ENCODE measurements around the gene HHIPL1.
A peak's percentile ranks its signal among the peaks of the same experiment; 100 is the strongest.

Gene HHIPL1

DNA sequence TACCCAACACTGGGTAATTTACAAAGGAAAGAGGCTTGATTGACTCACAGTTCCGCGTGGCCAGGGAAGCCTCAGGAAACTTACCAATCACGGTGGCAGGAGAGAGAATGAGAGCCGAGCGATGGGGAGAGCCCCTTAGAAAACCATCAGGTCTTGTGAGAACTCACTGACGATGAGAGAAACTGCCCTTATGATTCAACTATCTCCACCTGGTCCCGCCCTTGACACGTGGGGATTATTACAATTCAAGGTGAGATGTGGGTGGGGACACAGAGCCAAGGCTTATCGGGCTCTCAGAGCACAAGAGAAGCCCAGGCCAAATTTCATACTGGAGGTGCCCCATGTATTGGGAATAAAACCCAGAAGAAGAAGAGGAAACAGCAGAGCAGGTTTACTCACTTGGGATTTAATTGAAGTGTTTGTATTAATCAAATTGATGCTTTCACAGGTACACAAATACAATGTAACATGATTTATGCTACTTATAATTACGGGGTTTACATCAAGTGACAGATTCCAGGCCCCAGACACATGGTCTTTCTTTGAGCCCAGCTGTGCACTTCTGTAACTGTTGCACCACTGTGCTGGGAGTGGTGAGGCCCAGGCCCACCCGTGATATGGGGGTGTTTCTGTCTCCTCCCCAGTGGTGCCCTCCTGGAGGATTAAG, 32.7 kb upstream of the HHIPL1 start:
- WGBS, 2 experiments (ENCODE audit: insufficient coverage in 2 of 2): 78 to 84% methylated on average over 7 to 9 of the region's 11 CpGs
- H3K9me3 ChIP-seq (ENCODE audit: control insufficient read depth, low read length): no peaks in the 10 kb centered on the region
- H3K4me1 ChIP-seq (ENCODE audit: control insufficient read depth, insufficient read depth, low read length, poor library complexity, severe bottlenecking): peaks cover 3% of the 10 kb centered on the region
- no peak overlapping the region for H3K27ac ChIP-seq (ENCODE audit: low read depth, low read length, severe bottlenecking)
- H3K4me3 ChIP-seq (ENCODE audit: extremely low read depth, insufficient read depth, low read length, poor library complexity, severe bottlenecking): no peak overlapping the region
- no peaks in the 10 kb centered on the region for H3K36me3 ChIP-seq (ENCODE audit: control insufficient read depth, insufficient read depth, low read length)

- H3K27ac ChIP-seq (ENCODE audit: low read depth, low read length, severe bottlenecking): no peak overlapping the region
- H3K4me3 ChIP-seq (ENCODE audit: extremely low read depth, insufficient read depth, low read length, poor library complexity, severe bottlenecking): no peak overlapping the region
- no peaks in the 10 kb centered on the region for H3K36me3 ChIP-seq (ENCODE audit: control insufficient read depth, insufficient read depth, low read length)
- no peaks in the 10 kb centered on the region for H3K9me3 ChIP-seq (ENCODE audit: control insufficient read depth, low read length)
- peaks cover 3% of the 10 kb centered on the region for H3K4me1 ChIP-seq (ENCODE audit: control insufficient read depth, insufficient read depth, low read length, poor library complexity, severe bottlenecking)
- WGBS, 2 experiments (ENCODE audit: insufficient coverage in 2 of 2): 68 to 82% methylated on average over 3 to 6 of the region's 8 CpGs
Measured at GRCh38 chr14:99612738-99613330, 32.1 kb upstream of the HHIPL1 start.

DNA sequence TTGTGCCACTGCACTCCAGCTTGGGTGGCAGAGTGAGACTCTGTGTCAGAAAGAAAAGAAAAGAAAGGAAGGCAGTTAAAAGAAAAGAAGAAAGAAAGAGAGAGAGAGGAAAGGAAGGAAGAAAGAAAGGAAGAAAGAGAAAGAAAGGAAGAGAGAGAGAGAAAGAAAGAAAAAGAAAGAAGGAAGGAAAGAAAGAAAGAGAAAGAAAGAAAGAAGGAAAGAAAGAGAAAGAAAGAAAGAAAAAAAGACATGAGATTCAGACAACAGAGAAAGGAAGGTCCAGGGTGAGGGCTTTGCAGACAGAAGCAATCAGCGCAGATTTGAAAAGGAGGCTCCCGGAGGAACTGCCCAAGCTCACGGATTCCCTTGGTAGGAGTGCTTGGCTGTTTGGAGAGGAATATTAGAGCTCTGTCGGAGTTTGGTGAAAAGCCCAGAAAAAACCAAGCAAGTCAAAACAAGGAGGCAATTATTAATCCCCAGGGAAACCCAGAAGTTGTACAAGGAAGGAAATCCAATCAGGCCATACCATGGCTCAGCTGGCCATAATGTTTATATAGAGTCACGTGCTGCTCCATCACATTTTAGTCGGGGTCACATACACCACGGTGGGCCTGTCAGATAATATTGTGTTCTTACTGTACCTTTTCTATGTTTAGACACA, 29.3 kb upstream of the HHIPL1 start:
- peaks cover 14% of the 10 kb centered on the region for H3K4me1 ChIP-seq (ENCODE audit: control insufficient read depth, insufficient read depth, low read length, poor library complexity, severe bottlenecking)
- no peak overlapping the region for H3K27ac ChIP-seq (ENCODE audit: low read depth, low read length, severe bottlenecking)
- H3K36me3 ChIP-seq (ENCODE audit: control insufficient read depth, insufficient read depth, low read length): no peaks in the 10 kb centered on the region

GRCh38 chr14:99616832-99617800, 27.8 kb upstream of the HHIPL1 start:
- Histone ChIP-seq H3K27ac (ENCODE audit: low read depth, low read length, severe bottlenecking) (no peak overlapping the region), H3K36me3 (ENCODE audit: control insufficient read depth, insufficient read depth, low read length) (no peaks in the 10 kb centered on the region), H3K9me3 (ENCODE audit: control insufficient read depth, low read length) (no peaks in the 10 kb centered on the region), H3K4me1 (ENCODE audit: control insufficient read depth, insufficient read depth, low read length, poor library complexity, severe bottlenecking) (peaks cover 14% of the 10 kb centered on the region), H3K4me3 (ENCODE audit: extremely low read depth, insufficient read depth, low read length, poor library complexity, severe bottlenecking) (no peak overlapping the region)
- 93% methylated on average over 11 to 12 of the region's 16 CpGs for WGBS, 2 experiments (ENCODE audit: insufficient coverage in 2 of 2)

More for the DNA sequence above, 29.3 kb upstream of the HHIPL1 start:
- 90 to 91% methylated on average over 4 to 6 of the region's 7 CpGs for WGBS, 2 experiments (ENCODE audit: insufficient coverage in 2 of 2)
- Histone ChIP-seq H3K9me3 (ENCODE audit: control insufficient read depth, low read length) (no peaks in the 10 kb centered on the region), H3K4me3 (ENCODE audit: extremely low read depth, insufficient read depth, low read length, poor library complexity, severe bottlenecking) (no peak overlapping the region)

GRCh38 chr14:99619835-99620834, 24.8 kb upstream of the HHIPL1 start:
- 55 to 73% methylated on average over 10 to 11 of the region's 13 CpGs for WGBS, 2 experiments (ENCODE audit: insufficient coverage in 2 of 2)
- H3K27ac ChIP-seq (ENCODE audit: low read depth, low read length, severe bottlenecking): peak overlapping the region; percentile 36
- H3K36me3 ChIP-seq (ENCODE audit: control insufficient read depth, insufficient read depth, low read length): no peaks in the 10 kb centered on the region
- H3K4me3 ChIP-seq (ENCODE audit: extremely low read depth, insufficient read depth, low read length, poor library complexity, severe bottlenecking): no peak overlapping the region
- H3K4me1 ChIP-seq (ENCODE audit: control insufficient read depth, insufficient read depth, low read length, poor library complexity, severe bottlenecking): peaks cover 11% of the 10 kb centered on the region
- no peaks in the 10 kb centered on the region for H3K9me3 ChIP-seq (ENCODE audit: control insufficient read depth, low read length)

DNA sequence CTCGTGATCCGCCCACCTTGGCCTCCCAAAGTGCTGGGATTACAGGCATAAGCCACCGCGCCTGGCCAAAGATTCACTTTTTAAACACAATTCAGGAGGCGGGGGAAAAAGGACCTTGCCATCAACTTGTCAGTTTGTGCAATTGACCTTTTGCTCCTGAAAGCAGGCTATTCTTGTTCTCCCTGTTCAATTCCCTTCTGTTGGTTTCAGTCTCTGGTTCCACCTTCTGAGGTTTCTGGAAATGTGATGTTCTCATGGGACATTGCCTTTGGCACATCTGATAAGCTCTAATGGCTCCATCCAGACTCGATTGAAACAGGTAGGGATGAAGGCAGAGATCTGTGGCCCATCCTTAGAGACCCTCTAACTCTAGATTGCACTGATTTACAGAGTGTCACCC, 23.0 kb upstream of the HHIPL1 start:
- 90 to 96% methylated on average over 6 of the region's 6 CpGs for WGBS, 2 experiments (ENCODE audit: insufficient coverage in 2 of 2)
- H3K4me1 ChIP-seq (ENCODE audit: control insufficient read depth, insufficient read depth, low read length, poor library complexity, severe bottlenecking): peaks cover 11% of the 10 kb centered on the region
- H3K36me3 ChIP-seq (ENCODE audit: control insufficient read depth, insufficient read depth, low read length): no peaks in the 10 kb centered on the region
- H3K4me3 ChIP-seq (ENCODE audit: extremely low read depth, insufficient read depth, low read length, poor library complexity, severe bottlenecking): no peak overlapping the region
- no peak overlapping the region for H3K27ac ChIP-seq (ENCODE audit: low read depth, low read length, severe bottlenecking)
- no peaks in the 10 kb centered on the region for H3K9me3 ChIP-seq (ENCODE audit: control insufficient read depth, low read length)

- Histone ChIP-seq H3K4me3 (ENCODE audit: extremely low read depth, insufficient read depth, low read length, poor library complexity, severe bottlenecking) (no peak overlapping the region), H3K27ac (ENCODE audit: low read depth, low read length, severe bottlenecking) (no peak overlapping the region), H3K4me1 (ENCODE audit: control insufficient read depth, insufficient read depth, low read length, poor library complexity, severe bottlenecking) (peaks cover 11% of the 10 kb centered on the region), H3K36me3 (ENCODE audit: control insufficient read depth, insufficient read depth, low read length) (no peaks in the 10 kb centered on the region), H3K9me3 (ENCODE audit: control insufficient read depth, low read length) (no peaks in the 10 kb centered on the region)
- WGBS, 2 experiments (ENCODE audit: insufficient coverage in 2 of 2): 91 to 98% methylated on average over 4 to 5 of the region's 6 CpGs
Measured at GRCh38 chr14:99624024-99624423, 20.9 kb upstream of the HHIPL1 start.

DNA sequence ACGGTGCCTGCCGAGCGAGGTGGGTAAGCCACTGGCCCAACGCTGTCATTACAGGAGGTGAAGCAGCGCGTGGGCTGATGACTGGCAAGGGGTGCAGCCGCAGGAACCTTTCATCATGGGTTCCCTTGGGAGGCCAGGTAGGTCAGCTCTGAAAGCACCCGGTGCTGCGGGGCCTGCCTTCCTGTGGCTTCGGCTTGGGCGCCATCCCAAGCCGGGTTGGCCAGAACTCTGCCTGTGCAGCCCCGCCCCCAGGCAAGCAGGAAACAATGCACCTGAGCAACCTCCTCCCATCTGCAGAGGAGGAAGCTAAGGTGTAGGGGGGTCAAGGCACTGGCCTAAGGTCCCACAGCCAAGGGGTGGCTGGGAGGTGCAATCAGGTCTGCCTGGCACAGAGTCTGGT, 20.0 kb upstream of the HHIPL1 start:
- Histone ChIP-seq H3K27ac (ENCODE audit: low read depth, low read length, severe bottlenecking) (no peak overlapping the region), H3K9me3 (ENCODE audit: control insufficient read depth, low read length) (no peaks in the 10 kb centered on the region), H3K4me3 (ENCODE audit: extremely low read depth, insufficient read depth, low read length, poor library complexity, severe bottlenecking) (no peak overlapping the region), H3K36me3 (ENCODE audit: control insufficient read depth, insufficient read depth, low read length) (no peaks in the 10 kb centered on the region), H3K4me1 (ENCODE audit: control insufficient read depth, insufficient read depth, low read length, poor library complexity, severe bottlenecking) (peaks cover 4% of the 10 kb centered on the region)
- WGBS, 2 experiments (ENCODE audit: insufficient coverage in 2 of 2): 90 to 98% methylated on average over 9 to 13 of the region's 13 CpGs

DNA sequence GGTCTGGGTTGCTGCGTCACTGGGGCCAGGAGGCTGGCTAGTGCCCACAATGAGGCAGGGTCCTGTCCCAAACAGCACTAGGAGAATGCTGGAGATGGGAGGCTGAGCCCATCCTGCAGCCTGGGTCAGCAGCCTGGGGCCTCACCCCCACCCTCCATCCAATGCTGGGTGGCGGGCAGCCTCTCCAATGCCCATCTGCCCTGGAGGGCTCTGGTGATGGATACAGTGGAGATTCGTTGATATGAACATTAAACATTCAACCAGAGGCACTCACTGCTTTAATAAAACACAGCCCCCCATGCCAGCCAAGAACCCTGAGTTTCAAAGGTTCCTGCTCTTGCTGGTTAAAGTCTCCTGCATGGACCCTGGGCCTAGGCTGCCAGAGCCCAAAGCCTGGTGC, 19.5 kb upstream of the HHIPL1 start:
- no peaks in the 10 kb centered on the region for H3K4me1 ChIP-seq (ENCODE audit: control insufficient read depth, insufficient read depth, low read length, poor library complexity, severe bottlenecking)
- H3K9me3 ChIP-seq (ENCODE audit: control insufficient read depth, low read length): no peaks in the 10 kb centered on the region
- H3K4me3 ChIP-seq (ENCODE audit: extremely low read depth, insufficient read depth, low read length, poor library complexity, severe bottlenecking): no peak overlapping the region
- 93 to 100% methylated on average over 1 to 2 of the region's 3 CpGs for WGBS, 2 experiments (ENCODE audit: insufficient coverage in 2 of 2)
- H3K27ac ChIP-seq (ENCODE audit: low read depth, low read length, severe bottlenecking): no peak overlapping the region
- H3K36me3 ChIP-seq (ENCODE audit: control insufficient read depth, insufficient read depth, low read length): no peaks in the 10 kb centered on the region

Data from mesodermal cell (in vitro differentiated cells).